GM12878 (cell line): ENCODE results near the gene MBOAT7.

ENCODE experiments used
- BRCA1 ChIP-seq: IDR thresholded peaks from 2 replicates; pipeline ENCODE4 v1.6.1; 2011; ENCODE audit warnings: low read depth, low read length, improper control_type of control experiment
- EZH2 ChIP-seq: IDR thresholded peaks from 2 replicates; pipeline ENCODE4 v1.6.1; 2012; ENCODE audit warnings: low read depth, mild to moderate bottlenecking, control low read depth, inconsistent platforms, low read length, borderline replicate concordance; ENCODE audit not compliant: control insufficient read depth
- NRF1 ChIP-seq: conservative IDR thresholded peaks from 2 replicates; pipeline ENCODE4 v1.6.1; 2011; ENCODE audit warnings: mild to moderate bottlenecking, low read depth, low read length, improper control_type of control experiment

GRCh38 chr19:54216869-54217268 lies 27.5 kb upstream of the MBOAT7 start:
- no peak for TF ChIP-seq EZH2
- no peak for TF ChIP-seq NRF1
- TF ChIP-seq BRCA1, result no peak
